ENCODE results near the gene IRF6.

The IRF6 gene

DNA sequence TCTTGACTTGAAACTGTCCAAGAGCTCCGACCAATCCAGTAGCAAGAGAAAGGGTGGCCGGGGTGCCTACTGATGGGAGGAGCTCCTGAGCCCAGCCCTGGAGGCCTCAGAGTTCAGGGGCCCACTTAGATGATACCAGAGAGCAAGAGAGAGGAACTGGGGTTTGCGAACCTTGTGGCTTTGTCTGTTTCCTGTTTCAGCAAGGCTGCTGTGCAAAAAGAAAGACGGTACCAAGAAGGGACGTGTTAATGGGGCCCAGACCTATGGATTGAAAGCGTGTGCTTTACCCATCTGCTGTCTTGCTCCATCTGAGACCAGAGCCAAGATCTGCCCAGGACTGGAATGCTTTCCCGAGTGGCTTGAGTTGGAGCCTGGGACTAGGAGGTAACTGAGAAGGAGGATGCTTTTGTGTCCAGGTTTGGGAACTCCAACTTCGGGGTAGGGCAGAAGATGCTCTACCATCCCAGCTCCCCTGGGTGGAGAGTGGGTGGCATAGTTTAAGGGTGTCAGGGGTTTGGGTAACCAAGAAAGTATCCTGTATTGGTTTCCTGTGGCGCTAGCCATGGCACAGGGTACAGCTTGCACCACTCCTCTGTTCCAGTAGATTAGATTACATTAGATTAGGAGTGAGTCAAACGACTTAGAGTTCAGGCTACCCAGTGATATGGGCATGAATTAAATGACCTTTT, 49.9 kb downstream of the IRF6 start, which contains the start of gene TRAF3IP3:
Gene TRAF3IP3 (plus strand): TSS at position 128 of the 689 bp plus-strand sequence. CDS start 3,987 bp downstream, outside the sequence.
- no peak for FAIRE-seq

DNA sequence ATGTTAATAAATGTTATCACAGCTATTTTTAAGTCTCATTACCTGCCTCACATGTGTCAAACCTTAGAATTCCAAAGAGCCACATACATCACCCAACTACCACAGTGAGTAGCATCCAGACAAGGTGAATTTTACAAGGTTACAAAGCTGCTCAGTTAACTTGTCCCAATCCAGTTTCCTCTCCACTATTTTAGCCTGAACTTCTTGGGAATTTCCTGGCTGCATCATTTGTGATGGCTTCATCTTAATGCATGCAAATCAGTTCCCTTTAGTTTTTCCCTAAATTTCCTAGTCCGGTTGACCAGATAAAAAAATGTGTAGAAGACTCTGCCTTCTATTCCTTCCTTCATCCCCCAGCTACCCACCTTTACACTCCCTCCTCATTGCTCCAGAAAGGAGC, 50.7 kb downstream of the IRF6 start:
- no peak for FAIRE-seq

DNA sequence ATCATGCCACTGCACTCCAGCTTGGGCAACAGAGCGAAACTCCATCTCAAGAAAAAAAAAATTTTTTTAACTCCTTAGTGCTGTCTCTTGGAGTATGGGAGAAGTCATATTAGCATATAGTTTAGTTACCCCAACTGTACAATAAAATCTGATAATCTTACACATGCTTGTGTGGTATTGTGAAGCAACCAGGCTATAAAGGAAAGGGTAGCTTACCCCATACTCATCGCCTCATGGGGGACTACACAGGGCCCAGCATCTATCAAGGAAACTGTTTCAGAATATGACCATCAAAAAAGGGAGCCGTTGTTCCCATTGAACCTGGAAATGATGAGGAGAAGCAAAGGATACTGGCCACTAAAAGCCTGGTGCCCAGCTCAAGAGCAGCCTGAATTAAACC, 53.1 kb downstream of the IRF6 start:
- FAIRE-seq = no peak

DNA sequence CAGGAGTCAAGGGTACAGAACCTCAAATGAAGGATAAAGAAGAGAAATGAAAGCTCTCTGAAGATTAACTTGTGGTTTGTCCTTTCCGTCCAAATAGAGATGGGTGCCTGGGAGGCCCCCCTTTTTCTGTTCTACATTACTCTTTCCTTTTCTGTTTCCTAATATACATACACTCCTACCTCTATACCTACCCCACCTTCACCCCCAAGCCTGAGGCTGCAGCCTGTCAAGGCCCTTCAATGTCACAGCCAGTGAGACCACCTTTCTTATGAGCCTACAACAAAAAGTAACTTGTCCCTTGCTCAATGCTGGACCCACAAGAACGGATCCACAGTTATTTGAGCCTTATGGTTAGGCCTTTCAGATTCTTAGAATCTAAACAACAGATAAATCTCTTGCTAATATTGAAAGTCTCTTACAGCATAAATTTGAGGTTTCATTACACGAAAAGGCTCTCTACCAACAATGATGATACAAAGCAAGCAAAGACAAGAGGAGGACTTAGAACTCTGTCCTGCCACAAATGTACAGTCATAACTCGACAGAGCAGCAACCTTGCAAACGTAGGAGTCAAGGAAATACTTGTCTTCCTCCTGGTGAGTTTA, 54.2 kb downstream of the IRF6 start:
- no peak for FAIRE-seq

DNA sequence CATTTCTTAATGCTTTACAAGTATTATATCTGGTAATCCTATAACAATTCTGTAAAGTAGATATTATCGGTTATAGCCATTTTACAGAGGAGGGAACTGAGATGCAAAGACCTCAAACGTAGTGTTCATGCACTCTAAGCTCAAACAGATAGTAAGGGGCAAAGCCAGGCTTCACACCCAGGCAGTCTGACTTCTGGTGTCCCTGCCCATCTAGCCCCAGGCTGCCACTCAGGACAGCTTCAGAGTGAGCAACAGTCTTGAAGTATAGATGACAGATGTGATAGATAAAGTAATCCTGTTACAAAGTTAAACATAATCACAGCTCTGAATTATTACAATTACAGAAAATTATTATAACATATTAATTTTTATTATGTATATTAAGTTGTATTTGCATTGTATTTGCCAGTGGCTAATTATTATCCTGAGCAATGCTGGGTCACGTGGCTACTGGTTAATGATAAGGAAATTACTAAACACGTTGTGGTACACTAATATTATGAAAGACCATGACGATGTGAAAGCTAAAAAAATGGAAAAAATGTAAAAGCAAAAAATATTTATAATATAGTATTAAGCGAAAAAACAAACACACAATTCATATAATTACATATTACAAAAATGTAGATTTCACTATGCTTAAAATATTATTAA, 56.1 kb downstream of the IRF6 start:
- FAIRE-seq = peak; percentile 90

DNA sequence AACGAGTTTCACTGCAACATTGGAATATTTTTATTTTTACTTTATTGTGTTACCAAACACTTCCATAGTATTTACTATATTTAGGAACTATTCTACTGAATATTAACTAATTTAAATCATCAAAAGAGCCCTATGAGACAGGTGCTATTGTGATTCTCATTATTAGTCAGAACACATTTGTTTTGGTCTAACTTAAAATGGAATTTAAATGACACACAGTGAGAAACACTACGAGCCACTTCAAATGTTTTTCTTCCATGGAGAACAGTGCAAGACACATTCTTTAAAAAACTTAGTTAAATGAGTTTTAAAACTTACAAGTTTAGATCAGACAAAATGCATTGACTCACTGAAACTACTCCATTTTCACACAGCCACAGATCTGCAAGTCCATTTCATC, 56.7 kb downstream of the IRF6 start:
- FAIRE-seq = no peak

DNA sequence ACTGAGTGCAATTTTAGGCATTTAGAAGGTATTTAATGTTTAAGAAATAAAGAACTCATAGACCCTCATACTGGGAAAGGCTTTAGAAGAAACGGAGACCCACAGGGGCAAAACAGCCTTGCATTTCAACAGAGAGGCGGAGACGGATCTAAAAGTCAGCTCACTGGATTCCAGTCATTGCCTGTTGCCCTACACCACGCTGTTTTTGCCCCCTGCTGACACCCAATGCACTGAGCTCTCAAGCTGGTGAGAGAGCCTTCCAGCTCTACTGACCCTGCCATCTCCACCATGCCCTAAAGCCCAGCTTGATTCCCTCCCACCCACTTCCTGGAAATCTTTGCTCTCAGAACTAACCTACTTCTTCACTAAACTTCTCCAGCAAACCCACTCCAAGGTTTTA, 57.3 kb downstream of the IRF6 start:
- FAIRE-seq = no peak

DNA sequence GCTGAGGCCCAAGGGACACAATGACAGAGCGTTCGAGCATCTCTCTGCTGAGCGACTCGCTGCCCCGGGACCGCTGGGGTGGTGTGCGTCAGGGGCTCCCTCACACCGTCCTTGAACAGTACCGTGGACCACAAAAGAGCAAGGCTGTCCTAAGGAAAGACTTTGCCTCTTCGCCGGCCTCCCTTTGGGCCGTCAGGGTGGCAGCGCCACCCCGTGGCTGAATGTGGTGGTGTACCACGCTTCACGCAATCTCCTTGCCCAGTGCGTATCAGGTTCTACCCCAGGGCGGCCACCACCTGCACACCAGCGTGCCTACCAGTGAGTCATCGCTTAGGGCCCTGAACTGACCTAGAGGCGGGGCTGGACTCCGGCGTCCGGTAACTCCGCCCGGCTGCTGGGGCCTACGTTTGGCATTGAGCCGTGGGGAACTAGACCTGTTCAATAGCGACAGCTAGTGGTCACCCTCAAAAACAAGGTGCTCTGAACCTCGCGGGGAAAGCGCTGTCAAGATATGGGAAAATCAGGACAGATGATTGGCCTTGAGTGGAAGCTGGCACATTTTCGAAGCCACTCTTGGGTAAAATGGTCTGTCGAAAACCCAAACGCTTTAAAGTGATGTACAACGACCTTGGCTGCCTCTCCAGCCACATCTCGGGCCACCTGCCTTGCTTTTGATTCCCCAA, 58.2 kb downstream of the IRF6 start:
- no peak for FAIRE-seq

DNA sequence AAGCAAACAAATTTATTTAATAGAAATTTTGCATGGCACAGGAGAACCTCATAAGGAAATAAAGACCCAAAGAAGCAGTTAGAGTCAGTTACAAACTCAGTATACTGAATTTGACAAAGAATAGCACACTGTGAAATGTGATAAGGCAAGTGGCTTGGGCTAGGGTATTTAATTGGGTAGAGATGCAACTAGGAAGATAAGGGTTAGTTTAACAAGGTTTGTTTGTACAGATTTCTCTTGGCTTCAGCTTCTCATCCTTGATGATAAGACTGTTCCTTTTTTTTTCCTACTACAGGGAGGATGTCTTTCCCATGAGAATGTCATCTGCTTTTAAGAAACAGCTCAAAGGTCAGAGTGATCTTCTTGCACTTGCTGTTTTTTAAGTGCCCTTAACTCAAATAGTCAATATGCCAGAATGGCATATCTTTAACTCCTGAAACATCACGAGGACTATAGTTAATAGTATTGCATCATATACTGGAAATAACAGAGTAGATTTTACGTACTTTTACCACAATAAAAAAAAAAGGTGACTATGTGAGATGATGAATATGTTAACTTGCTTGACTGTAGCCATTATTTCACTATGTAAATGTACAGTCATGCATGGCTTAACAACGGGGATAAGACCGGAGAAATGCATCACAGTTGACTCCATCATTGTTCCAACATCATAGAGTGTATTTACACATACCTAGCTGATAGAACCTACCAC, 59.3 kb downstream of the IRF6 start:
- no peak for FAIRE-seq

DNA sequence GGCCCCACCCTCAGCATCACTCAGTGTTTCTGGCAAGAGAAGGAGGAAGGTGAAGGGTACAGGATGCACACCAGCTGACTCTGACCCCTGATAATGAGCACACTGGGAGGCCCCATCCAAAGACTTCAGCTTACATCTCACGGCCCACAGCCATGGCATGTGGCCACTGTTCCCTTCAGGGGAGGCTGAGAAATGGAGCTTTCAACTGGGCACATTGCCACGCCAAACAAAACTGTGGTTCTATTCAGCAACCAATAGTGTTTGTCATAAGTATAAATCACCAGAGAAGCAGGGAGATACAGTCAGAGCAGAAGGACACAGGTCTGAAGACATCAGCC, 62.8 kb downstream of the IRF6 start:
- no peak for FAIRE-seq

DNA sequence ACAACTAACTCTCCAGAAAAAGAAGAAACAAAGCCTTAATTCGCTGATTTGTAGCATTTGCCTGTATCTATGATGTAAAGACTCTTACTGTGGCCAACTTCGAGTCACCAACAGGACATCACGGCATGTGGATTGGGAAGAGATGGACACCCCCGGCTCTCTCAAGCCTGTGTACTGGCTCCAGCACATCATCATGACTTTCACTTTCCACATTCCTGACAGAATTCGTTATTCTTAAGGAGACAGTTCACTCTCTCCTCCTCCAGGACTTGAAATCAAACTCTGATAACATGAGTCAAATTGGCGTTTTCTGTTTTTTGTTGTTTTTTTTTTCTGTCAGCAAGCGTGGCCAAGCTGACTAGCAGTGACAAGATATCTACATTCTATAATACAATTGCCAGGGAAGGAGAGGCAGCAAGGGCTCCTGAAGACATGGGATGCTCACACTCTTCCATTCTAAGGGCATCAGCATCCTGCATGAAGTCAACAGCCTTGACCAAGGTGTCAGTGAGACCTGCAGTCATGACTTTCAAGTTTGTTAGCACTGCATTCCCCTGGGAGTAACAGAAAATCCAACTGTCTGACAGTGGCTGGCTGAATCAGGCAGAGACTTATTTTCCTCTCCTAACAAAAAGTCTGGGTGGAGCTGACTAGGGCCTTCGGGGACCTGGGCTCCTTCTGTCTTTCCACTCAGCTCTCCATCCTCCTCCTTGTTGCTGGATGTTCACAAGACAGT, 63.4 kb downstream of the IRF6 start:
- FAIRE-seq = no peak

DNA sequence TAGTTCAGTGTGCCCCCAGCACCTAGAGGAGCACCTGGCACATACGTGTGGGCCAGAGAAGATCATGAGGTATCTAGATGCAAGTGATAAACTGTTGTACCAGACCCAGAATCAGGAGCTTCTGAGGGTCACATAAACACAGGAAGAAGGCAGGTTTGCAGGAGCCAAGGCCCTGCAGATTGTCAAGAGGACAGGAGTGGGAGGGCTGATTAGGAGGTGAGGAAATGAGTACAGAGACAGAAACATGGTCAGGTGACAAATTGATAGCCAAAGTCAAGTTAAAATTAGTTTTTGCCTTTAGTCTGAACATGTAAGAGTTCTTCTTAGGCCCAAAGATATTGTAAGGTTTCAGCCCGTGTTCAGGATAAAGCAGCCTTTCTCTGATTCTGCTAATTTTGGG, 64.1 kb downstream of the IRF6 start:
- FAIRE-seq = no peak

DNA sequence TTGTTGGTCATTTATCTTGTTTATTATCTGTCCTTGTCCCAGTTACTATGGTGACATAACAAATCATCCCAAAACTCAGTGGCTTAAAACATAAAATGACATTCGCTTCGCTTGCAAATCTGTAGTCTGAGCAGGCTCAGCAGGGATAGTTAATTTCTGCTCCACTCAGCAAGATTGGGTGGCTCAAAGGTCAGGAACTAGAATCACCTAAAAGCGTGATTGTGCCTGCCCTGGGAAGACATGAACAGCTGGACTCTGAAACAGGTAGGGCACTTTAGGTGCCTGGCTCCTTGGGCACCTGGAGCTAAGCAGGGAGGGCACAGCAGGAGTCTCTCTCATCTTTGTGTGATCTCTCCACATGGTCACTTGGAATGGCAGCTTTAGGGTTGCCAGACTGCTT, 64.7 kb downstream of the IRF6 start:
- FAIRE-seq = no peak

DNA sequence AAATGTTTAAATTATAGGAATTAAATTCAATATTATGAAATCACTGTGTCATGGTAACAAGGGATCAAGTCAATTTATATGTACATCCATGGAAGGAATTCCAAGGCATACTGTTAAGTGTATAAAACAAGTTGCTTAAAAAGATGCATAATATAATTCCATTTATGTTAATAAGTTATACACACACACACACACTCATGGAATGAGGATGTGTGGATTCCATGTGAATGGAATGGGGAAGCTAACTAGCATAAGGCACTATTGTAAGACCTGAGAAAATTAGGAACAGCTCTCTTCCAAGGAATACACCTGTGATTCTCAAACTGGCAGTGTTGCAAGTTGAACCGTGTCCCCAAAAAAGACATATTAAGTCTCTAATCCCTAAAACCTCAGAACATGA, 67.7 kb downstream of the IRF6 start:
- FAIRE-seq = no peak

DNA sequence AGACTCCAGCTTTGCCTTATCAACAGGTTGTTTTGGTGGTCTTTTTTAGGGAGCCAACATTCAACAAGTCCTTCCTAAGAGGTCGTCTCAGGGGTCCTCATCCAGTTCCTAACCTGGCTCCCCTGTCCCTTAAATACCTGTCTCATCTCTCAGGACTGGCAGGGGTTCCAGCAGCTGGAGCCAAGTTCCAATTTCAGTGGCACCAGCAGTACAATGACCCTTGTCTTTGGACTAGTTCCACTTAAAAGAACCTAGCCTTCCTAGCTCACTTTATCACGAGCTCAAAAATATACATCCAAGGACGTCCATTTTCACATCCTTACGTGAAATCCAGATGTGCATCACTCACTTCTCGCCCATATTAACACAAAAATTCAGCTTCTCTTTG, 68.8 kb downstream of the IRF6 start:
- FAIRE-seq = no peak

DNA sequence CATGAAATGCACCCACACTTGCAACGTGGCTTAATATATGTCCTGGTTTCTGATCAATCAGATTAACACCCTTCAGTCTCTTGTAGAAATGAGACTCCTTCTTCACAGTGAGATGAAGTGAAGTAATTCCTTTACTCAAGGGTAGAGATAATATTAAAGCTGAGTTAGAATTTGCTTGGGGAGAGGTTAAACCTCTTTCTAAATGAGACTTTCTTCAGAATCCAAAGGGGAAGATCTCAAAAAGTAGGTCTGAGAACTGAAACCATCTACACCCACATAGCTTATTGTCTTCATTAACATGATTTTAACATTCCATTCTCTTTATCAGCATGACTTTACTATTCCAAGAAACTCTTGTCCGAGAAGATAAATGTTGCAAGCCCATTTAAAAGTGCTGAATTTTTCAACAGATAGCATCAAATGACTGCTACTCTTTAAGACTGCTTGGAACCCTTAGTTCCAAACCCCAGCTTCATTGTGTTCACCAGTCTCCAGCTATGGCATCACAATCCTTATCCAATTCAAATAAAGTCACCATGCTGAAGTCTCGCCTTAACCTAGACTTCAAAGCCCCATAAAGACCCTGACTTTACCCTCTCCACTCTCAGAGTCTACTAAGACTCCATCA, 69.3 kb downstream of the IRF6 start:
- no peak for FAIRE-seq

All from TTC549 (cell line).